NOMO-1 treated with dmso at 0.1 percent for 144 hours (cell line): Measurements from ENCODE around the gene FOXS1.

Experiments used
- DNase-seq: peaks from one replicate; lab custom pipeline; 2025; ENCODE audit not compliant: unreplicated experiment; lab: John Stamatoyannopoulos, UW

The FOXS1 gene

GRCh38 chr20:31861385-31862156 lies 16.2 kb upstream of the FOXS1 start:
- peak; percentile 75 for DNase-seq

GRCh38 chr20:31861135-31861384 lies 15.7 kb upstream of the FOXS1 start:
- no peak for DNase-seq

DNA sequence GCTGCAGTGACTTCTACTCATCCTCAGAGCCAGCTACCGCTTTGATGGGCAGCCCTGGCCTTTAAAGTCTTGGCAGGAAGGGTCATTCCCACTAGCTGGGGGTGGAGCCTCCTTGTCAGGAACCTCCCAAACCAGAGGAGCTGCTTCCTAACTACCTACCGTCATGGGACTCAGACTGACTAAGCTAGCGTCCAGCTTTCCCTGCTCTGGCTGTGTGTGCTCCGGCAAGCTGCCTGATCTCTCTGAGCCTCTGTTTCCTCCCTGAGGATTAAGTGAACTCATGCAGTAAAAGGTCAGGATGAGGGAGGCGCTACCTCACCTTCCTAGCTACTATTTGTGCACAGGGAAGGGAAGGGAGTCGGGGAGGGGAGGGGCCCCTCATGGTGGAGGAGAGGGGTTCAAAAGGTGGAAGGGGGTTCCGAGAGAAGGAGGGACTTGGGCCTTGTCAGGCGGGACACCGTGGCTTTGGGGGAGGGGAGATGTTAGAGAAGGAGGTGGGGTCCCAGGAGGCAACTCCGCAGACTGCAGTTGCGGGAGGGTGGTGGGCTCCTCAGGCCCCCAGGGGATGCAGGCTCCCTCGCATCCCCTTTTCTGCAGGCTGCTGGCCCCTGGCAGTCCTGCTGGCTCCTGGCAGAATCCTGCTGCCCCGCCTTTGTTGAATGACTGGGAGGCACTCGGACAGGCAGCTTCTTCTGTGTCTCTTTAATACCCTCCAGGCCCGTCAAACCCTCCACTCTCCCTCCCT lies 15.2 kb upstream of the FOXS1 start:
- DNase-seq, result no peak

GRCh38 chr20:31859998-31860380 lies 14.6 kb upstream of the FOXS1 start:
- DNase-seq, result no peak

GRCh38 chr20:31859266-31859997 lies 14.0 kb upstream of the FOXS1 start:
- DNase-seq, result no peak

- DNase-seq, result no peak
Measured at GRCh38 chr20:31858760-31859083, 13.3 kb upstream of the FOXS1 start.

DNA sequence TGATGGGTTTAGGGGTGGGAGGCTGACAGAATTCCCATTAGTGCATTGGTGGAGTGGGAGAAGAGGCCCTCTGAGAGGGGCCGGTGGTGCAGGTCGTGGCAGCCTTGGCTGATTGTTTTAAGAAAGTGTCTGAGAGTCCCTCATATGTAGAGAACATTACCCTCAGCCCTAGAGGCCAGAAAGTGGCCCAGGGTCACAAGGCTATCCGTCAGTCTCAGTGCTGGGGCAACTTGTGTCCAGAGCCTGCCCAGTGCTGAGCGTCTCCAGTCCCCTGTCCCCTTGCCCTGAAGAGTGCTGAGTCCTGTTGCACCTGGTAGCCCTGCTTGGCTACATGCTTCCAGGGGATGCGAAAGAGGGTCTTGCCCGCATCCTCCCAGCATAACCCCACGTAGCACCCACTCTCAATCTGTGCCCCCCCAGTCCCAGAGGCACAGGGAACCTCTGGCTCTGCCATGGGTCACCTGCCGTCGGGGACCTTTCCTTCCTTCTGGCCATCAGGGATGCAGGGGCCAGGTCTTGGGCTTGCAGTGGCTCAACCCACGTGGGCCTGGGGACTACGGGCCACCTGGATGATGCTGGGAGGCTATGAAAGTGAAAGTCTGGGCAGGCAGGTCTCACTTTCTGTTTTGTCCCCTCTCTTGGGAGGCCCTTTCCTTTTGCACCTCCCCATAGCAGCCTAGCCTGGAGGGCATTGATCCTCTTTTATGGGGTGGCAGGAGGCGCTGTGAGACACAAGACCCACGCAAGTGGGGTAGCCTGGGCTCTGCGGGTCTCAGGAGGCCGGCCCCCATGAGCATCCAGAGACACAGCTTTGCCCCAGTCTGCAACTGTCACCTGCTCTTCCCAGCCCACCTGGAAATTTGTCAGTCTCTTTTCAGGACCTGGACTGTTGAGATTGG lies 12.7 kb upstream of the FOXS1 start:
- DNase-seq, result no peak

GRCh38 chr20:31856516-31856915 lies 11.1 kb upstream of the FOXS1 start:
- DNase-seq, result no peak

GRCh38 chr20:31853481-31853880 lies 8.1 kb upstream of the FOXS1 start:
- DNase-seq, result no peak

GRCh38 chr20:31851240-31851955 lies 6.0 kb upstream of the FOXS1 start:
- no peak for DNase-seq

DNA sequence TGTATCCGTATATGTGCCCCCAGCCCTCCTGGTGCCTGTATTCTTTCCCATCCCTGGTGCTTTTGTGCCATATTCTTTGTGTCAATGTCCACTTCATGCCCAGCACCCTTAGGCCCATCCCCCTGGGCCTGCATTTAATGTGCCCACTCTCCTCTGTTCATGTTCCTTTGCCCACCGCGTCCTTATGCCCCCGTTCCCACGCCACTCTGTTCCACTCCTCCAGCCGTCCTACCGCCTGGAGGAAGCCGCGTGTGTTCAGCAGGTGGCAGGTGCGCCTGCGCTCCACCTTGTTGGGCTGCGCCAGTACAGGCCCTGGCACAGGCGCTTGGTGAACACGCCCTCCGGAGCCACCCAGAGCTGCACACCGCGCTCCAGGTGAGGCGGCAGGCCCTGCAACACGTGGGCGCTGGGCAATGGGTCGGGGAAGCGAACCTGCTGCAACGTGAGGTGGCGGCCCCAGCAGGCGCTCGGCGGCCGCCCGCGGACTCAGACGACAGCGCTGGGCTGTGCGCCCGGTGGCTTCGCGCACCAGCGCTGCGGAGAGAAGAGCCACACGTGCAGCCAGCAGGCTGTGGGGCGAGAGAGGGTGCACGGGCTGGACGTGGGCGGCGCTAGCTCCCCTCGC lies 4.0 kb upstream of the FOXS1 start:
- no peak for DNase-seq

GRCh38 chr20:31848088-31848999 lies 2.9 kb upstream of the FOXS1 start:
- no peak for DNase-seq

- DNase-seq, result no peak
Measured at GRCh38 chr20:31846793-31847138, 1.4 kb upstream of the FOXS1 start.

GRCh38 chr20:31844737-31845299 lies 586 bp downstream of the FOXS1 start:
- DNase-seq, result no peak

DNA sequence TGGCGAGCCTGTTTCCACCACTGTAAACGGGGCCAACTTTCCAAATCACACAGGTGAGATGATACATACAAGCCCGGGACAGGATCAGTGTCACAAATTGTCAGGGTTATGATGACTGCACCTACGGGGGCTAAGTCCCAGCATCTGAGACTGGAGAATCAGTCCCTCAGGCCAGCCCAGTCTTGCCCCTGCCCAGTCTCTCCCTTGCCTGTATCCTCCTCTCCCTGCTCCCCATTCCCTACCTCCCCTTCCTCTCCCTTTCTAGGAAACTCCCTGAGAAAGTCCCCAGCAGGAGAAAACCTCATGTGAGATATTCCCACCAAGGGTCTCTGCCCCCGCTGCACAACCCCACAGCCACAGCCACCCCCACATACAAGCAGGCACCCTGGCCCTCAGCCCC lies 1.5 kb downstream of the FOXS1 start:
- DNase-seq, result no peak

DNA sequence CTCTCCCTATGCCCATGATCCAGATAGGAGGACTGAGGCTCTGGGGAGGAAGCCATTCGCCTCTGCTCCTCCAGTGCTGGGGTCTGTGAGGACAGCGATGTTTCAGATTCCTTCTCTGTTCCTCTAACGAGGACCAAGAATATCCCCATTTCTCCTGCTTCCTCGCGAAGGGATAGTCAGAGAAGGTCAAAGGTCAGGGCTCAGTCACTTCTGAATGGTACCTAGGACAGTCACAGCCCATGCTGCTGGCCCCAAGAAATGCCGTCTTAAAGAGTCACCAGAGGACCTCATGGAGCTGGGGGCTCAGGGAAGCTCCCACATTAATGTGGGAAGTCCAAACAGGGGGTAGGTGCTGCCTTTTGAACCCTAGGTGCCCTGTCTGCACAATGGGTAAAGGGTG lies 2.1 kb downstream of the FOXS1 start:
- DNase-seq, result no peak

GRCh38 chr20:31842471-31843157 lies 2.8 kb downstream of the FOXS1 start:
- no peak for DNase-seq

DNA sequence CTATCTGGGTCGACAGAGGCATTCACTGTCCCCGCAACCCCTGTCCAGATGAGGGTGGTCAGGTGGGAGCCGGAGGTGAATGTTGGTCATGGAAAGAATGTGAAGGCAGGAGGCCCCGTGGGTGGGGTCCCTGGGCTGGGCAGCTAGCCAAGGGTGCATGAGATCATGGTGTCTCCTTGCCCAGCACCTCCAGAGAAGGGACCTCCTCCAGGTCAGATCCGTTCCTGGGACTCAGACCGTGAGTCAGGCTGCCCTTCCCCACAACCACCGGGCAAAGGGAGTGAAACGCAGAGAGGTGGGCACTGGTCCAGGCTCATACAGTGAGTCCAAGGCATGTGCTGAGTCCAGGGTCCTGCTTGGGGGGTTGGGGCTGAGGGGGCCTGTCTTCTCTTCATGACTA lies 3.5 kb downstream of the FOXS1 start:
- DNase-seq, result no peak
